Ishikawa (cell line): ENCODE measurements around the gene HSD11B2.

ENCODE experiments used
- CREB1 ChIP-seq: IDR thresholded peaks from 2 replicates; pipeline ENCODE4 v1.6.1; 2012; ENCODE audit warnings: low read depth
- EGR1 ChIP-seq: IDR thresholded peaks from 2 replicates; pipeline ENCODE4 v1.6.1; 2012
- EP300 ChIP-seq: IDR thresholded peaks from 2 replicates; pipeline ENCODE4 v1.6.1; 2012; ENCODE audit warnings: borderline replicate concordance
- FOXM1 ChIP-seq: IDR thresholded peaks from 2 replicates; pipeline ENCODE4 v1.6.1; 2012; ENCODE audit warnings: low read depth, borderline replicate concordance
- MAX ChIP-seq: IDR thresholded peaks from 2 replicates; pipeline ENCODE4 v1.6.1; 2012
- RAD21 ChIP-seq: IDR thresholded peaks from 2 replicates; pipeline ENCODE4 v1.6.1; 2012; ENCODE audit warnings: low read depth
- TAF1 ChIP-seq: IDR thresholded peaks from 2 replicates; pipeline ENCODE4 v1.6.1; 2012; ENCODE audit warnings: low read depth, mild to moderate bottlenecking
- TCF12 ChIP-seq: IDR thresholded peaks from 2 replicates; pipeline ENCODE4 v1.6.1; 2012; ENCODE audit warnings: low read depth
- YY1 ChIP-seq: IDR thresholded peaks from 2 replicates; pipeline ENCODE4 v1.6.1; 2012; ENCODE audit warnings: low read depth
- ZBTB7A ChIP-seq: IDR thresholded peaks from 2 replicates; pipeline ENCODE4 v1.6.1; 2012; ENCODE audit warnings: low read depth
- TF ChIP-seq, protein P1 (sequence below): IDR thresholded peaks from 2 replicates; pipeline ENCODE4 v1.6.1; 2012; ENCODE audit warnings: low read depth, mild to moderate bottlenecking
- TF ChIP-seq, protein P2 (sequence below): IDR thresholded peaks from 2 replicates; pipeline ENCODE4 v1.6.1; 2012

DNA sequence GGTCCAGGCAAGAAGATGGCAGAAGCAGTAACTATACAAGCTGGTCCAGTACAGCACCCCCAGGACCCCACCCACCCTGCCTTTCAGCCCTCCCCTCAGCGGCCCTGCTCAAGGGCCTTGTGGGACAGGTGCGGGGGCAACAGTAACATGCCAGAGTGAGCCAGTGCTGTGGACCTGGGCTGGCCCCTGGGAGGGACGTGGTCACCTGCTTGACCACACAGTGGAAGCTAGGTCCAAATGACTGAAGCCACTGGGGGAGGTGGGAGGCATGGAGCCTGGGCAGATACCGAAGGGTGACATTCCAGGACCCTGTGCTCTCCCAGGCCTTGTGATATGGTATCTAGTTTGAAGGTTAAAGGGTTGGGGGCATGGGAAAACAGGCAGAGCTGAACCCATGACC is 32.8 kb downstream of the HSD11B2 start:
- TF ChIP-seq CREB1, result no peak
- no peak for TF ChIP-seq MAX
- TF ChIP-seq, protein P1, sequence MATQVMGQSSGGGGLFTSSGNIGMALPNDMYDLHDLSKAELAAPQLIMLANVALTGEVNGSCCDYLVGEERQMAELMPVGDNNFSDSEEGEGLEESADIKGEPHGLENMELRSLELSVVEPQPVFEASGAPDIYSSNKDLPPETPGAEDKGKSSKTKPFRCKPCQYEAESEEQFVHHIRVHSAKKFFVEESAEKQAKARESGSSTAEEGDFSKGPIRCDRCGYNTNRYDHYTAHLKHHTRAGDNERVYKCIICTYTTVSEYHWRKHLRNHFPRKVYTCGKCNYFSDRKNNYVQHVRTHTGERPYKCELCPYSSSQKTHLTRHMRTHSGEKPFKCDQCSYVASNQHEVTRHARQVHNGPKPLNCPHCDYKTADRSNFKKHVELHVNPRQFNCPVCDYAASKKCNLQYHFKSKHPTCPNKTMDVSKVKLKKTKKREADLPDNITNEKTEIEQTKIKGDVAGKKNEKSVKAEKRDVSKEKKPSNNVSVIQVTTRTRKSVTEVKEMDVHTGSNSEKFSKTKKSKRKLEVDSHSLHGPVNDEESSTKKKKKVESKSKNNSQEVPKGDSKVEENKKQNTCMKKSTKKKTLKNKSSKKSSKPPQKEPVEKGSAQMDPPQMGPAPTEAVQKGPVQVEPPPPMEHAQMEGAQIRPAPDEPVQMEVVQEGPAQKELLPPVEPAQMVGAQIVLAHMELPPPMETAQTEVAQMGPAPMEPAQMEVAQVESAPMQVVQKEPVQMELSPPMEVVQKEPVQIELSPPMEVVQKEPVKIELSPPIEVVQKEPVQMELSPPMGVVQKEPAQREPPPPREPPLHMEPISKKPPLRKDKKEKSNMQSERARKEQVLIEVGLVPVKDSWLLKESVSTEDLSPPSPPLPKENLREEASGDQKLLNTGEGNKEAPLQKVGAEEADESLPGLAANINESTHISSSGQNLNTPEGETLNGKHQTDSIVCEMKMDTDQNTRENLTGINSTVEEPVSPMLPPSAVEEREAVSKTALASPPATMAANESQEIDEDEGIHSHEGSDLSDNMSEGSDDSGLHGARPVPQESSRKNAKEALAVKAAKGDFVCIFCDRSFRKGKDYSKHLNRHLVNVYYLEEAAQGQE, result no peak
- TF ChIP-seq, protein P2, sequence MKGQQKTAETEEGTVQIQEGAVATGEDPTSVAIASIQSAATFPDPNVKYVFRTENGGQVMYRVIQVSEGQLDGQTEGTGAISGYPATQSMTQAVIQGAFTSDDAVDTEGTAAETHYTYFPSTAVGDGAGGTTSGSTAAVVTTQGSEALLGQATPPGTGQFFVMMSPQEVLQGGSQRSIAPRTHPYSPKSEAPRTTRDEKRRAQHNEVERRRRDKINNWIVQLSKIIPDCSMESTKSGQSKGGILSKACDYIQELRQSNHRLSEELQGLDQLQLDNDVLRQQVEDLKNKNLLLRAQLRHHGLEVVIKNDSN, result no peak
- no peak for TF ChIP-seq FOXM1
- no peak for TF ChIP-seq YY1
- TF ChIP-seq EGR1, result no peak
- no peak for TF ChIP-seq EP300
- no peak for TF ChIP-seq ZBTB7A
- TF ChIP-seq TAF1, result no peak
- no peak for TF ChIP-seq RAD21
- no peak for TF ChIP-seq TCF12
